Activated CD4-positive, alpha-beta T cell treated with anti-CD3 and anti-CD28 coated beads, Interleukin-2, amount 10 ng/mL, durations not matched to agents 7 days and 5 days (primary cell): ENCODE measurements around the gene FAM170B. TPM values are rescaled to one million over a fixed set of nuclear protein-coding genes. Genes with fewer than 3 reads are reported as not detected.

ENCODE experiments used
- CTCF ChIA-PET: fragments of 350-600 bp; sonication (Branson Sonifier 250); formaldehyde crosslinking; loops from one replicate; lab custom pipeline; 2021; ENCODE audit warnings: antibody characterized with exemption; lab: Charles Lee
- POLR2A ChIA-PET: fragments of 350-600 bp; sonication (Branson Sonifier 250); formaldehyde crosslinking; loops from one replicate; lab custom pipeline; 2021; ENCODE audit warnings: antibody characterized with exemption; lab: Charles Lee
- DNase-seq: peaks from one replicate; pipeline ENCODE4 v3.0.0-alpha.2; 2020
- H3K27ac Mint-ChIP-seq: one replicate; pipeline ENCODE4 v1.8.0; 2021; ENCODE audit warnings: mild to moderate bottlenecking, moderate library complexity, mixed read lengths
- H3K27me3 Mint-ChIP-seq: one replicate; pipeline ENCODE4 v1.8.0; 2021; ENCODE audit warnings: mixed read lengths
- H3K36me3 Mint-ChIP-seq: one replicate; pipeline ENCODE4 v1.8.0; 2021; ENCODE audit warnings: low read depth, mixed read lengths
- H3K4me1 Mint-ChIP-seq: one replicate; pipeline ENCODE4 v1.8.0; 2021; ENCODE audit warnings: mixed read lengths
- H3K4me3 Mint-ChIP-seq: one replicate; pipeline ENCODE4 v1.8.0; 2021; ENCODE audit warnings: mild to moderate bottlenecking, moderate library complexity, mixed read lengths
- H3K9me3 Mint-ChIP-seq: one replicate; pipeline ENCODE4 v1.8.0; 2021; ENCODE audit warnings: mixed read lengths
- total RNA-seq, 2 experiments: library from RNA; stranded (reverse); gene quantifications; one replicate each; pipeline ENCODE4 v1.2.3, GENCODE V29; 2021

Gene FAM170B
- total RNA-seq, 2 experiments from 2014 or later: not detected

DNA sequence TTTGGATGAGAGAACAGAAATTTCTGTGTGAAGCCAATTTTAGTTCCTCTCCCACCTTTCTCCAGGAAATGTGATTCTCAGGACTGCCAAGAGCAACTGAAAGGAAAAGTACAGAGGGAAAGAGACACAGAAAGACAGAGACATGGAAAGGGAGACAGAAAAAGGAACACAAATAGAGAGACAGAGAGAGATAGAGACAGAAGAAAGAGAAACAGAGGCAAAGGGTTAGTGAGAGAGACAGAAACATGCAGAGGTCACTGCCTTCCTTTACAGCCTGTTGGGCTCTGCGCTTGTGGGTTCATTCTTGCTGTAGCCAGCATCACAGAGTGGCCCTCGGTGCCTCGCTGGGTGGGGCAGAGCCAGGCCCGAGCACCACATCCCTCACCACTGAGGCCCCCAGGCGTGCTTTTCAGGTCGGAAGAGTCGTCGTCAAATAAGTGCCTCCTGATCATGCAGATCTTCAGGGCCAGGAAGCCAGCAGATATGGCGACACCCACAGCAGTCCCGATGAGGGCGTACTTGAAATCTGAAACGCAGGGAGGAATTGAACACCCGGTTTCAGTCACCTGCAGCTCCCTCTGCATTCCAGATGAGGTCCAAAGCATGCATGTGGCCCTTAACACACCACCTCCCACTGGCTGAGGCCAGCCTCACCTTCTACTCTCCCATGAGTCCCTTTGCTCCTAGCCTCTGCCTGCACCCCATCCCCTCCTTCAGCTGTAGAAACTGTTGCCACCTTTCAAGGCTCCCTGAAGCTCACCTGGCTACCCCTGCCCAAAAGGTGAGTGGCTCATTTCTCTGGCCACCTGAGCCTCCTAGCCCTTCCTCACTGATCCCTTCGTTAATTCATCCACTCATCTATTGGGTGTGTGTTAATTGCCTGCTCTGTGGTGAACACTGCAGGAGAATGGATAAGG is 32.9 kb upstream of the FAM170B start:
- no peak overlapping the region for H3K4me3 Mint-ChIP-seq
- H3K4me1 Mint-ChIP-seq: peaks cover 8% of the 10 kb centered on the region
- ChIA-PET CTCF (interaction anchor here (1.1 to 1.6 kb wide), 2 partner anchors 41 to 511 kb away, joined by 3 to 4 read pairs; no protein-coding TSS in a partner anchor), POLR2A (no interaction called here)
- no peaks in the 10 kb centered on the region for H3K36me3 Mint-ChIP-seq
- no peak overlapping the region for H3K27ac Mint-ChIP-seq
- no peaks in the 10 kb centered on the region for H3K9me3 Mint-ChIP-seq
- no peak for DNase-seq
- no peaks in the 10 kb centered on the region for H3K27me3 Mint-ChIP-seq

DNA sequence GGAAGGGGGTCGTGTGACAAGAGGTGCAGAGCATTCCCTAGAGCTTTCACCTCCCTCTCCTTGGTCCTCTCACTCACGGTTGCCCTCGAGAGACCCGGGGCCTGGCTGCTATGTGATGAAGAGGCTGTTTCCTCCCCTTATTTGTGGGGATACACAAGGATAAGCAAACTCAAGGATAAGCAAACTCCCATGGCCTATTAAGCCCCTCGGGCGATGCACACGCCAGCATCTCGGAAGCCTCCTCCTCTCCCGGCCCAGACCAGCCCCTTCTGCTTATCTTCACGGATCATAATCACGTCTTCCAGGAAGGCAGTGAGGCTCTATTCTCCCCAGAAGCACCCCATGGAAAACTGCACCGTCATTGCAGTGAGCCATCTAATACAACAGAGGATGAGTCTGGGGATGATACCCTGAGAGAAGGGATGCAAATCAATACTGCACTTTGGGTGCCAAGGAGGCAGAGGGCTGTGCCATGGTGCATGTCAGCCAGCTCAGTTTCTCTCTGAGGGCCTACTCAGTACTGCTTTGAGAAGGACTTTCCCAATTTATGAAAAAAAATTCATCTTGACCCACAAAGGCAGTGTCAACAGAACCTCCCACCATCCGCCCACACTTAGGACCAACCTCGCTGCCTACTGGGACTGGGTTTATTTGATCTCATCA is 32.1 kb upstream of the FAM170B start:
- H3K27ac Mint-ChIP-seq: no peak overlapping the region
- no peak for DNase-seq
- H3K4me3 Mint-ChIP-seq: no peak overlapping the region
- ChIA-PET CTCF (interaction anchor here (1.1 kb wide), 1 partner anchor 42 kb away, joined by 3 read pairs; no protein-coding TSS in a partner anchor), POLR2A (no interaction called here)
- no peaks in the 10 kb centered on the region for H3K27me3 Mint-ChIP-seq
- H3K36me3 Mint-ChIP-seq: no peaks in the 10 kb centered on the region
- no peaks in the 10 kb centered on the region for H3K9me3 Mint-ChIP-seq
- peaks cover 8% of the 10 kb centered on the region for H3K4me1 Mint-ChIP-seq

DNA sequence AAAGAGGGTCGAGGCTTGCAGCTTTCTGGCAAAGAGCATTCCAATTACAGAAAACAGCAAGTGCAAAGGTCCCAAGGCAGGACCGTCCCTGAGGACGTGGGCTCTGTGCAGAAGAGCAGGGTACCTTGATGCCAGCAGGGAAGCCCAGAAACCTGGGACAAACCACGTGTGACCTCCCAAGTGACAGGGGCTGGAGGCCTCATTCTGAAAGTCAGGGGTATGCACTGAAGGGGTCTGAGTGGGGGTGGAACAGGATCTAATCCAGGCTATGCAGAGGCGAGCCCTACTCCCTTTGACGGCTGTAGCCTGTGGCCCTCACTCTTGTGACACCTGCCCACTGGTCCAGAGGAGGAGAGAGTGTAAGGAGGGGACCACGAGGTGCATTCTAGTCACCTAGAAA is 31.4 kb upstream of the FAM170B start:
- Mint-ChIP-seq H3K27me3 (no peaks in the 10 kb centered on the region), H3K9me3 (no peaks in the 10 kb centered on the region), H3K4me3 (no peak overlapping the region), H3K4me1 (peaks cover 8% of the 10 kb centered on the region), H3K27ac (no peak overlapping the region), H3K36me3 (no peaks in the 10 kb centered on the region)
- ChIA-PET POLR2A (no interaction called here), CTCF (interaction anchor here (2.2 kb wide), 1 partner anchor 9 kb away, joined by 16 read pairs; no protein-coding TSS in a partner anchor)
- DNase-seq: no peak

DNA sequence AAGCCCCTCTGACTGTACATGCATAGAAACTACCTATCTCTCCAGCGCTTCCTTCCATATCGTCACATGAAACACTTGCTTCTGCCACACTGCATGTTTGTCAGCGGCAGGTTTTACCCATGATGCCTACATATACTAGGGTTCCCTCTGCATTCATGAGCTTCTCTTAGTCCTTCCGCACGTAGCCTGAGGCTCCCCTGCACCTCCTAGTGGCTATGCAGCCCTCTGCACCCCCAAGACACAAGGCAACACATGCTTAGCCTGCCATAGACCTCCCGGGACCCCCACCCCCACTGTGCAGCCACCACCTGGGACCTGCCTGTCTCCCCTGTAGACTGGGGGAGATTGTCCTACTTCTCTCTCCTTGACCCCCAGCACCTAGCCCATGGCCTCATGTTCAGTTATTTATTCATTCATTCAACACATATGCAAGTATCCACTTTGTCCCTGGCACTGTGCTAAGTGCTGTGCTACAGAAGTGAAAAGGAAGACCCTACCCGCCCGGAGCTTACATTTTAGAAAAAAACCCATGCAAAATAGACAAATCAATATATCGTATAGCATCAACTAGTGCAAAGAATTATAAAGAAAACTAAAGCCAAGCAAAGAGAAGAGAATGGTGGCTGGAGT is 30.9 kb upstream of the FAM170B start:
- ChIA-PET CTCF (interaction anchor here (0.7 to 2.2 kb wide), 12 partner anchors 10 to 374 kb away, joined by 3 to 16 read pairs (median 4); partner anchors contain the start of gene ERCC6), POLR2A (no interaction called here)
- H3K27ac Mint-ChIP-seq: peak overlapping the region; percentile 26
- no peaks in the 10 kb centered on the region for H3K27me3 Mint-ChIP-seq
- H3K36me3 Mint-ChIP-seq: no peaks in the 10 kb centered on the region
- H3K4me3 Mint-ChIP-seq: no peak overlapping the region
- H3K9me3 Mint-ChIP-seq: no peaks in the 10 kb centered on the region
- peaks cover 8% of the 10 kb centered on the region for H3K4me1 Mint-ChIP-seq
- peak; percentile 59 for DNase-seq

DNA sequence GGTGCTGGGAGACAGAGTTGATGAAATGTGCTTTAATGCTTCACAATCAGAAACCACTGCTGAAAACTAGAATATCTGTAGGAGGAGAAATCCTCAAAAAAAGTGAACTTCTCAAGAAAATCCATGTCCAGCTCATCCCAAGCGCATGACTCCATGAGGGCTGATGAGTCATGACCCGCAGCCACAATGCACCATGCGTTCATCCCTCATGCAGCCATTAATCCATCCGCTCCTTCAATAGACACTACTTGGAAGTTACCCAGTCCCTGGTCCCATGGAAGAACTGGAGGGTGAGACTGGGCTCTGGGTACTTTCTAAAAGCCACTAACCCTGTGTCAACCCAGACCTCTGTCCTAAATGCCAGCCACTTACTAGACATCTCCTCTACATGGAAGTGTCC is 29.9 kb upstream of the FAM170B start:
- Mint-ChIP-seq H3K4me1 (peaks cover 8% of the 10 kb centered on the region), H3K4me3 (no peak overlapping the region), H3K27ac (no peak overlapping the region), H3K27me3 (no peaks in the 10 kb centered on the region), H3K36me3 (no peaks in the 10 kb centered on the region), H3K9me3 (no peaks in the 10 kb centered on the region)
- CTCF ChIA-PET: interaction anchor here (0.8 to 2.2 kb wide), 7 partner anchors 11 to 506 kb away, joined by 3 to 16 read pairs (median 4); partner anchors contain the start of gene ERCC6
- DNase-seq: no peak
- POLR2A ChIA-PET: no interaction called here

DNA sequence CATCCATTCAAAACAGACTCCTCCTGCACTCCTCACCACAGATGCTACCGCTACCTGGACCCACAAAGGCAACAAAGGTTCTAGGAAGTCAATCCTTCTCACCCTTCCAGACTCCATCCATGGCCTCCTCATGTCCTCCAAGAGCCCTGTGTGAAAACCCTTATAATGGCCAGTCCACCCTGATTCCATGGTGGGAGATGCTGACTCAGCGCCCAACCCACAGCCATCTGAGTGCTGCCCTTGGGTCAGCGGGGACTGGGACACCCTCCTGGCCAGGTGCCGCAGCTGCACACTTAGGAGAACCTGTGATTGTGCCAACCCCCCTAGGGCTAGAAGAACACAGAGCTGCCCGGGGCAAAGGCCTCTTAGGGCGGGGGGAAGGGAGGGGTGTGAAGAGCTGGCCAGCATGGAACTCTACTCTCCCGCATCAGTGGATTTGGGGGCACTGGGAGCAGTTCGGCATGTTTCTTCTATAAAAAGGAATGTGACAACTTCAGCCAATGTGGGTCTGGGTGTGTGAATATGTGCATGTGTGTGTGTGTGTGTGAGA is 29.0 kb upstream of the FAM170B start:
- H3K27me3 Mint-ChIP-seq: peaks cover 4% of the 10 kb centered on the region
- H3K27ac Mint-ChIP-seq: no peak overlapping the region
- DNase-seq: no peak
- no peaks in the 10 kb centered on the region for H3K36me3 Mint-ChIP-seq
- no peak overlapping the region for H3K4me3 Mint-ChIP-seq
- peaks cover 12% of the 10 kb centered on the region for H3K4me1 Mint-ChIP-seq
- ChIA-PET CTCF (interaction anchor here (1.8 to 2.0 kb wide), 2 partner anchors 11 to 376 kb away, joined by 4 to 9 read pairs; partner anchors contain the start of gene ERCC6), POLR2A (no interaction called here)
- H3K9me3 Mint-ChIP-seq: no peaks in the 10 kb centered on the region

DNA sequence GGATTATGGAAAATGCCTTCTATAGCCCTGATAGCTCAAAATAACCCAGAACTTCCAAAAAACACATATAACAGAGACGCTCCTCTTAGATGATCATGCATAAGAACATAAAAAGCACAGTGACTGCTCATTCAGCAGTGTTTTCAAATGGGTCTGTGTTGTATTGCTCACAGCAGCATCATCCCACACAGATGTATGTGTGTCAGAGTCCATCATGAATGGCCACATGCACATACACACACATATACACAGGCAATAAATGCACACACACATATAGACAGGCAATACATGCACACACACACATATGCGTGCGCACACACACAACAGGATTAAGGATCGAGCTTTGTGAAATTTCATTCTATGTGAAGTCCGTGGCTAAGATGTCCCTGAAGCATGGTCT is 28.2 kb upstream of the FAM170B start:
- Mint-ChIP-seq H3K9me3 (no peaks in the 10 kb centered on the region), H3K4me1 (peaks cover 20% of the 10 kb centered on the region), H3K36me3 (no peaks in the 10 kb centered on the region), H3K27me3 (peaks cover 8% of the 10 kb centered on the region), H3K27ac (no peak overlapping the region), H3K4me3 (no peak overlapping the region)
- no peak for DNase-seq
- ChIA-PET POLR2A (no interaction called here), CTCF (interaction anchor here (1.5 to 2.0 kb wide), 2 partner anchors 10 to 12 kb away, joined by 6 to 9 read pairs; no protein-coding TSS in a partner anchor)

DNA sequence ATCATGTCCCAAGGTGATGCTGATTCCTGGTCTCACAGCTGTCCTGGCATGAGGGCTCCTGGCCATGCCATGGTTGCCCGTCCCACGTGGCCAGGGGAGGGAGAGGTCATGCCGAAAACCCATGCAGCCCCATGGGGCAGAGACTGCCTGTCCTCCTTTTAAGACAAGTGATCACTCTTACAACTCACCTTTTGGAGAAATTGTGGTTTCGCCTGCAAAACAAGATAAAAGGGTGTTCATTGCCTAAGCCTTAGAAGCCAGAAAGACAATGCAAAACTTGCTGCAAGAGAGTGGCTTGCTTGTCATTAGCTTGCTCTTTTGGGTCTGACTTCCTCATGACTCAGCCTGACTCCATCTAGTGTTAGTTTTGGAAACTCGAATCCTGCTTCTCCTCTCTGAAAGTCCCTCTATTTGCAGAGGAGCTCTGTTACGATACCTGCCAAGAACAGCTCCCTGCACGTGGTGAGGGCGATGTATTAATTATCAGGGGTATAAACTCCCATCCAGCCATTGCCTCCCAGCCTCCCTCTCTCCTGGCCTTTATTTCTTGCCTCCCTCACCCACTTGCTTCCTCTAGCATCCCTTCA is 27.7 kb upstream of the FAM170B start:
- no peak for DNase-seq
- Mint-ChIP-seq H3K4me1 (peaks cover 26% of the 10 kb centered on the region), H3K9me3 (no peaks in the 10 kb centered on the region), H3K27me3 (peaks cover 8% of the 10 kb centered on the region), H3K36me3 (no peaks in the 10 kb centered on the region), H3K4me3 (no peak overlapping the region), H3K27ac (no peak overlapping the region)
- POLR2A ChIA-PET: no interaction called here
- CTCF ChIA-PET: interaction anchor here (1.0 to 2.0 kb wide), 3 partner anchors 10 to 15 kb away, joined by 5 to 9 read pairs (median 6); no protein-coding TSS in a partner anchor

DNA sequence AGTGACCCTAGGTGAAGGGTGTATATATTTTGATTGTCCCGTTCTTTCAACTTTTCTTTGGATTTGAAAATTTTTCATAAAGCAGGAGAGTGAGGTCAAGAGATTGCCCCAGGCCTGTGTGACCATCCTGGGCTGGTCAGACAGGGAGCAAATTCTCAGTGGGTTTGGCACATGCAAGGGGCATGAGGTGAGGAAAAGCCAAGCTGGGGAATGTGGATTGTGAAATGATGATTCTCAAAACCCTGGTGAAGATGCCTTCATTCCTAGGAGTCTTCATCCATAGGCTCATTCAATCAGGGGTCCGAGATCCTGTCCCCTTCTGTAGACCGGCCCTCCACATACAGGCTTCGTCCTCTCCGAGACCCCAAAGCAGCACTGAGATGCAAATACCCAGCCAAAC is 27.0 kb upstream of the FAM170B start:
- Mint-ChIP-seq H3K4me3 (no peak overlapping the region), H3K27me3 (peaks cover 8% of the 10 kb centered on the region), H3K4me1 (peaks cover 29% of the 10 kb centered on the region), H3K36me3 (no peaks in the 10 kb centered on the region), H3K9me3 (no peaks in the 10 kb centered on the region), H3K27ac (no peak overlapping the region)
- DNase-seq: no peak
- CTCF ChIA-PET: interaction anchor here (1.0 to 2.0 kb wide), 3 partner anchors 11 to 16 kb away, joined by 5 to 9 read pairs (median 6); no protein-coding TSS in a partner anchor
- POLR2A ChIA-PET: no interaction called here

DNA sequence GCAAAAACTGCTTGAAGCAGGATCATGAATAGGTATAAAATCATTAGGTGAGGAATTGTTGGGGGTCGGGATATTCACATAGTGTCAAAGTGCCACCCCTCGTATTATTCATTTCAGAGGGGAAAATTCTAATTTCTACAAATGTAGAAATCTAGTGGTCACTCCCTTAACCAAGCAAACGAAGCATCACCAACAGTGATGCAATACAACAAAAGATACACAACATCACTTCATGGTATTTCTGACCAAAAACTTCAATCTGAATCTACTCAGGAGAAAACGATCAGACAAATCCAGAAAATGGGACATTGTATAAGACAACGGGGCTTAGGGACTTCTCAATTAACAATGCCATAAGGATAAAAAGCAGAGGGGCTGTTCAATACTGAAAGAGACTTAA is 26.3 kb upstream of the FAM170B start:
- Mint-ChIP-seq H3K9me3 (no peaks in the 10 kb centered on the region), H3K36me3 (no peaks in the 10 kb centered on the region), H3K27ac (no peak overlapping the region), H3K27me3 (peaks cover 8% of the 10 kb centered on the region), H3K4me3 (no peak overlapping the region), H3K4me1 (peaks cover 29% of the 10 kb centered on the region)
- CTCF ChIA-PET: no interaction called here
- no peak for DNase-seq
- POLR2A ChIA-PET: no interaction called here

DNA sequence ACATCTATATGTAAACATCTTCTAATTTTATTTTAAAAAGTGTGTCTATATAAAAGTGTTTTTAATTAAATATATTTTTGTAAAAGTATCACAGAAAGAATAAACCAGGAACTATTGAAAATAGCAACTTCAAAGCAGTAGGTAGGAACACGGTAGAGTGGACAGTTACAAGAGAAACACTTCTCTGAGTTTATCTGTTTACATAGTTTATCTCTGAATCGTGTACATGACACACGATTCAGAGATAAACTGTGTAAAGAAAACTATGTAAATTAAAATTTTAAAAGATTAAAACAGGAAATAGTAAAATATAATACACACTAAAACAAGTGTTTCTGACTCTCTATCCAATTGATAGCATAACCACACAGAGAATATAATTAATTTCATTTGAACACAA is 25.1 kb upstream of the FAM170B start:
- Mint-ChIP-seq H3K36me3 (no peaks in the 10 kb centered on the region), H3K4me1 (peaks cover 22% of the 10 kb centered on the region), H3K9me3 (no peaks in the 10 kb centered on the region), H3K27ac (no peak overlapping the region), H3K4me3 (no peak overlapping the region), H3K27me3 (peaks cover 8% of the 10 kb centered on the region)
- POLR2A ChIA-PET: no interaction called here
- CTCF ChIA-PET: no interaction called here
- no peak for DNase-seq

DNA sequence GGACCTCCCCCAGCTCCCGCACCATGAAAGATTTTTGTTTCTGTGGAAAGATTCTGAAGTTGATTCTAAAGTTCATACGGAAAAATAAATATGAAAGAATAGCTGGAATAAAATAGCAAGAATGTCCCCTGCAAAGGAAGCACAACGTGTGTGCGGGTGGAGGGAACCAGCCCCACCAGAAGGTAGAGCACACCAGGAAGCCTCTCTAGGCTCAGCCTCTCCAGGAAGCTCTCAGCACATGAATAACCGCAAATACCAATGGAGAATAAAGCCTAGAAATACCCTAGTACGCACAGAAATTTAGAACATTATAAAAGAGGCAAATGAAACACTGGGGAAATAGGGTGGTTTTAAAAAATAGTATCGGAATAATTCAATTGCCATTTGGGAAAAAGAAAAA is 24.6 kb upstream of the FAM170B start:
- no peak for DNase-seq
- Mint-ChIP-seq H3K36me3 (no peaks in the 10 kb centered on the region), H3K4me3 (no peak overlapping the region), H3K27ac (no peak overlapping the region), H3K4me1 (peaks cover 22% of the 10 kb centered on the region), H3K9me3 (no peaks in the 10 kb centered on the region), H3K27me3 (peaks cover 8% of the 10 kb centered on the region)
- POLR2A ChIA-PET: no interaction called here
- CTCF ChIA-PET: no interaction called here
